ENCODE measurements around the gene TRAFD1. TPM values are rescaled to one million over a fixed set of nuclear protein-coding genes. Genes with fewer than 3 reads are reported as not detected.

Gene TRAFD1
- total RNA-seq, 1 experiment from 2014 or later = 25.5 TPM

DNA sequence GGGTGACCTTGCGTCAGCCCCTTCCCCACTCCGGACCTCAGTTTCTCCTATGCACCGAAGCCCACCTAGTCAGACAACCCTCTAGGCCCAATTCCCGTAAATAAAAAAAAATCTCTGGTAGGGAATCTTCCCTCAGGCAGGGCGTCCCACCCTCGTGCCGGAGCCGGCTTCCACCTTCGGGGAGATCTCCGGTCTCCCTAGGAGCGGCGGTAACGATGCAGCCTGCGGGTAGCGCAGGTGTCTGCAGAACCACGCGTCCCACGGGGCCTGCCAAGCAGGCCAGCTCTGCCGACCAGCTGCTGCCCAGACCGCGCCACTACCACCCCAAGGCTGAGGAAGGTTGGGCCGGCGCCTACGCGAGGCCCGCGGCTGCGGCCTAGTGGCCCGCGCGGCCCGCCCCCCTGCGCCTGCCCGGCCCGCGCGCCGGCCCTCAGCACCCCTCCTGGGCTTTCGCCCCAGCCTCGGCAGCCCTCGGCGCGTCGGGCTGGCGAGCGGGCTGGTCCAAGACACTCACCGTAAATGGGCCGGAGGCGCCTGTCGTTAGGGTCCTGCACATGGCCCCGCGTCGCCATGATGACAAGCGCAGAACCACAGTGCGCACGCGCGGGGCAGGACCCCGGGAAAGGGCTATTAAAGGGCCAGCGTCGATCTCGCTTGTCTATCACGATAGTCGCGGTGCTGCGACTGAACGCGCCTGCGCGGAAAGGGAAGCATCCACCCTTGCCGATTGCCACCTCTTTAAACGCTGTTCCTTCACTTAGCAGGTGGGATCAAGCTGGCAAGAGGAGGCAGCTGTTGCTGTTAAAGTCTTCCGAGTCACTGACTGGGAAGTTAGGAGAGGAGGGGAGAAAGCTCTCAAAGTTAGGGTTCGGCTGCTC, 16.9 kb upstream of the TRAFD1 start, which contains the start of gene NAA25:
Gene NAA25, minus strand, starts transcription at position 582 of the 878 bp plus-strand sequence. Its CDS starts 10 bp downstream, at position 572.
- Histone ChIP-seq H3K79me2 (ENCODE audit: insufficient read depth, low read length) (peaks cover 56% of the 10 kb centered on the region), H3K4me3 (replicated peaks in 1 of 2; ENCODE audit: low read depth in 1 of 2, low read length in 2 of 2) (peak within 1 kb of the TSS; percentile 82 to 96), H3K9me2 (ENCODE audit: insufficient read depth) (no peaks in the 10 kb centered on the region), H3K4me1 (ENCODE audit: control insufficient read depth in 1 of 2, insufficient read depth in 2 of 2, low read length in 2 of 2) (peaks cover 57 to 76% of the 10 kb centered on the region in 2 experiments), H3K36me3 (ENCODE audit: control insufficient read depth in 1 of 2, insufficient read depth in 2 of 2, low read length in 2 of 2) (peaks cover 0 to 20% of the 10 kb centered on the region in 2 experiments; a peak in 2 of 4 replicates), H3K27me3 (ENCODE audit: insufficient read depth, low read length) (no peaks in the 10 kb centered on the region), H3K9me3 (ENCODE audit: control insufficient read depth in 1 of 2, insufficient read depth in 1 of 2, low read depth in 1 of 2, low read length in 2 of 2) (no peaks in the 10 kb centered on the region), H4K20me1 (ENCODE audit: insufficient read depth) (peaks cover 15% of the 10 kb centered on the region), H3K9ac (ENCODE audit: low read length) (peak within 1 kb of the TSS; percentile 100), H3K27ac (ENCODE audit: low read depth, low read length) (peak within 1 kb of the TSS; percentile 96), H2AFZ (ENCODE audit: low read depth, low read length, poor library complexity, severe bottlenecking) (no peak within 1 kb of the TSS), H3K4me2 (ENCODE audit: low read length) (peak within 1 kb of the TSS; percentile 95)
- intact Hi-C loops (cut with micrococcal nuclease) = loop anchor here (10.0 kb wide), 1 partner anchor 276 kb away; the partner anchor contains the start of gene HECTD4
- RAD21 ChIA-PET (ENCODE audit: low non-redundant PET in 1 of 2, low total read pairs in 2 of 2, uncharacterized antibody in 2 of 2, unreplicated experiment in 2 of 2) = no interaction called here
- CTCF ChIA-PET = interaction anchor here (0.7 kb wide), 1 partner anchor 9 kb away, joined by 3 read pairs; no protein-coding TSS in a partner anchor
- BruUV-seq (replicated peaks) = no TSS peak
- POLR2A ChIA-PET = interaction anchor here (0.7 to 2.2 kb wide), 8 partner anchors 9 to 94 kb away, joined by 3 to 7 read pairs (median 4); partner anchors contain the start of gene TRAFD1
- peak; percentile 72 for DNase-seq (ENCODE audit: low read depth, low spot score)
- ATAC-seq = peak; percentile 67
- TF ChIP-seq TCF7L2 (IDR thresholded peaks at IDR 0.05; ENCODE audit: borderline replicate concordance, extremely low read depth, insufficient read depth, insufficient read length) (no peak), POLR2AphosphoS5 (IDR thresholded peaks at IDR 0.05; ENCODE audit: low read depth, low read length) (peak; percentile 59), CEBPB (IDR thresholded peaks at IDR 0.05; ENCODE audit: low read depth) (no peak), SP1 (IDR thresholded peaks at IDR 0.05; ENCODE audit: low read depth) (no peak), POLR2A (IDR thresholded peaks at IDR 0.05; ENCODE audit: borderline replicate concordance, extremely low read depth, insufficient read depth, insufficient read length) (peak; percentile 22), ZNF274 (IDR thresholded peaks at IDR 0.05; ENCODE audit: low read depth, low read length) (no peak), JUND (IDR thresholded peaks at IDR 0.05) (no peak), SRF (IDR thresholded peaks at IDR 0.05; ENCODE audit: low read depth) (no peak), REST (IDR thresholded peaks at IDR 0.05; ENCODE audit: low read depth) (no peak), EZH2 (IDR thresholded peaks at IDR 0.05) (no peak), ZFX (IDR thresholded peaks at IDR 0.05) (peak; percentile 100), CBX3 (IDR thresholded peaks at IDR 0.05; ENCODE audit: low read depth) (no peak), RAD21 (IDR thresholded peaks at IDR 0.05; ENCODE audit: low read depth) (no peak), MAX (IDR thresholded peaks at IDR 0.05) (no peak), YY1 (IDR thresholded peaks at IDR 0.05; ENCODE audit: extremely low read depth, insufficient replicate concordance, low read depth, low read length) (peak; percentile 90), ELF1 (IDR thresholded peaks at IDR 0.05; ENCODE audit: borderline replicate concordance, low read depth) (no peak), EGR1 (IDR thresholded peaks at IDR 0.05; ENCODE audit: low read depth) (no peak), EZH2phosphoT487 (IDR thresholded peaks at IDR 0.05; ENCODE audit: borderline replicate concordance) (no peak), FOSL1 (IDR thresholded peaks at IDR 0.05; ENCODE audit: low read depth) (no peak)
- TF ChIP-seq, protein P1, sequence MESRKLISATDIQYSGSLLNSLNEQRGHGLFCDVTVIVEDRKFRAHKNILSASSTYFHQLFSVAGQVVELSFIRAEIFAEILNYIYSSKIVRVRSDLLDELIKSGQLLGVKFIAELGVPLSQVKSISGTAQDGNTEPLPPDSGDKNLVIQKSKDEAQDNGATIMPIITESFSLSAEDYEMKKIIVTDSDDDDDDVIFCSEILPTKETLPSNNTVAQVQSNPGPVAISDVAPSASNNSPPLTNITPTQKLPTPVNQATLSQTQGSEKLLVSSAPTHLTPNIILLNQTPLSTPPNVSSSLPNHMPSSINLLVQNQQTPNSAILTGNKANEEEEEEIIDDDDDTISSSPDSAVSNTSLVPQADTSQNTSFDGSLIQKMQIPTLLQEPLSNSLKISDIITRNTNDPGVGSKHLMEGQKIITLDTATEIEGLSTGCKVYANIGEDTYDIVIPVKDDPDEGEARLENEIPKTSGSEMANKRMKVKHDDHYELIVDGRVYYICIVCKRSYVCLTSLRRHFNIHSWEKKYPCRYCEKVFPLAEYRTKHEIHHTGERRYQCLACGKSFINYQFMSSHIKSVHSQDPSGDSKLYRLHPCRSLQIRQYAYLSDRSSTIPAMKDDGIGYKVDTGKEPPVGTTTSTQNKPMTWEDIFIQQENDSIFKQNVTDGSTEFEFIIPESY (IDR thresholded peaks at IDR 0.05; ENCODE audit: extremely low read depth, insufficient replicate concordance, low read length) = no peak
- TF ChIP-seq, protein P2, sequence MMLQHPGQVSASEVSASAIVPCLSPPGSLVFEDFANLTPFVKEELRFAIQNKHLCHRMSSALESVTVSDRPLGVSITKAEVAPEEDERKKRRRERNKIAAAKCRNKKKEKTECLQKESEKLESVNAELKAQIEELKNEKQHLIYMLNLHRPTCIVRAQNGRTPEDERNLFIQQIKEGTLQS (IDR thresholded peaks at IDR 0.05) = no peak

Measured in HCT116 (cell line).